Ovary (tissue), 3 donors: Measurements from ENCODE around the gene CHAD.

Experiments used
- CTCF ChIP-seq, 3 donors: fragments of 450-650 bp in 2 of 3; fragments of 200-600 bp in 1 of 3; IDR thresholded peaks; one replicate each; pipeline versions ENCODE4 v1.5.1 to v1.8.0; 2016 to 2022; ENCODE audit warnings: antibody characterized with exemption in 3 of 3, mild to moderate bottlenecking in 1 of 3
- POLR2A ChIP-seq: fragments of 450-650 bp; IDR thresholded peaks from one replicate; pipeline ENCODE4 v1.6.1; 2017; ENCODE audit warnings: antibody characterized with exemption, mild to moderate bottlenecking, moderate library complexity
- donor health status: DM: no; HTN: no; CAD: no.

GRCh38 chr17:50511058-50511457, 42.4 kb upstream of the CHAD start:
- TF ChIP-seq CTCF (IDR thresholded peaks at IDR 0.05) (no peak), POLR2A (no peak)
